GM19328 (cell line): ENCODE results near the gene CAMK2G.
"Not testable (repeated sequence)": the region's sequence is repeated elsewhere in the genome, so short reads cannot be mapped to it uniquely, and the experiment has no call there.

Source experiments
- ATAC-seq: cut with Tn5 transposase; IDR thresholded peaks from one replicate; pipeline ENCODE4 v1.9.1; 2021; ENCODE audit warnings: mild to moderate bottlenecking, moderate library complexity; ENCODE audit not compliant: unreplicated experiment

CAMK2G gene

GRCh38 chr10:73905256-73906020 is 31.1 kb upstream of the CAMK2G start:
- ATAC-seq: no peak

GRCh38 chr10:73902351-73902750 is 28.0 kb upstream of the CAMK2G start:
- ATAC-seq: no peak

DNA sequence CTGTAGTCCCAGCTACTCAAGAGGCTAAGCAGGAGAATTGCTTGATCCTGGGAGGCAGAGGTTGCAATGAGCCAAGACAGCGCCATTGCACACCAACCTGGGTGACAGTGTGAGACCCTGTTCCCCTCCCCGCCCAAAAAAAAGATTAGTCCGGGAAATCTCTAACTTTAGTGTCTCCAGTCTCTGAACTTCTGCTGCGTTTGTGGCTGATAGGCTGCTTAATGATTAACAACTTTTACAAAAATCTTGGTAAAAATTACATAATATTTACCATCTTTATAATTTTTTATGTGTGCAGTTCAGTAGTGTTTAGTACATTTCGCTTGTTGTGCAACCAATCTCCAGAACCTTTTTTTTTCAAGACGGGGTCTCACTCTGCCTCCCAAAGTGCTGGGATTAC is 26.9 kb upstream of the CAMK2G start:
- ATAC-seq: no peak

GRCh38 chr10:73900064-73900463 is 25.7 kb upstream of the CAMK2G start:
- ATAC-seq: no peak

DNA sequence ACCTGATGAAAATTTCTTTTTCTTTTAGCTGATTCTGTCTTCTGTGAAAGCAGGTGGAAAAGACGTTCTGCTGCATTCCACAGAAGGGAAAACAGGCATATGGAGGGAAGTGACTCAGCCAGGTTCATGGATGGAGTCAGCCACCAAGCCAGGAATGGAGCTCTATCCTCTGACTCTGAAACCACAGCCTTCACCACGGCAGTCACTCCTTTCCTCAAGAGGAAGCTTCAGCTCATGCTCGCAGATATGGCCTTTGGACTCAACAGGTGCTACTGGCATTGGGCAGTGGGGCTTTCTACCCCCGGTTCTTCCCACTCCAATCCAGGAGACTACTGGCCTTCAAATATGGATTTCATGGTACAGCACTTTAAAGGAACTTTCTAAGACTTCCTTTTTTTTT is 25.1 kb upstream of the CAMK2G start:
- no peak for ATAC-seq

DNA sequence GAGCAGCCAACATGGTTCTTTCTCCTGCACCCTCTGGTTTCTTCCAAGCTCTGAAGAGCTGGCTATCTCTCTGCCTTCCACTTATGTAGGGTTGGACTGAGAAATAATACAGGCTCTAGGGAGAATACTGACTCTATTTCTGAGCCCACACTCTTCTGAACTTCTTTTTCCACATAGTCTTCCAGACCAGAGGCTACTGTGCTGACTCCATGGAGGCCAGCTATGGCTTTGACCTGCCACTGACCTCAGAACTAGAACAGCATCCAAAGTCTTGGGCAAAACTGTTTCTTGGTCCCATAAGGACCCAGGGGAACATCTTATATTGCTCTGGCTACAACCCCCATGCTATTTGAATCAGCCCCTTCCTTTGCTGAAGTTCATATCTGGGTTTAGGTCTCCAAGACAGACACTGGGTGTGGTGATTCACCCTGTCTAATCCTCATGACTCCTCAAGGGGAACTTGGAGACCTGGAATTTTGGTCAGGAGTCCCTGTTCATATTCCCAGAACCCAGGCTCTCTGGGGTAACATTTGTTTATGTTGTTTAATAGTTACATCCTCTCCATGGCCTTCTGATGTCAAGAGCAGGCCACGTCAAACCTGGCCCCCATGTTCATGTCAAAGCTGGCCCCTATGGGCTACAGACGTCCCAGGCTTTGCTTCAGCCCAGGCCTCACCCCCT is 24.5 kb upstream of the CAMK2G start:
- no peak for ATAC-seq

DNA sequence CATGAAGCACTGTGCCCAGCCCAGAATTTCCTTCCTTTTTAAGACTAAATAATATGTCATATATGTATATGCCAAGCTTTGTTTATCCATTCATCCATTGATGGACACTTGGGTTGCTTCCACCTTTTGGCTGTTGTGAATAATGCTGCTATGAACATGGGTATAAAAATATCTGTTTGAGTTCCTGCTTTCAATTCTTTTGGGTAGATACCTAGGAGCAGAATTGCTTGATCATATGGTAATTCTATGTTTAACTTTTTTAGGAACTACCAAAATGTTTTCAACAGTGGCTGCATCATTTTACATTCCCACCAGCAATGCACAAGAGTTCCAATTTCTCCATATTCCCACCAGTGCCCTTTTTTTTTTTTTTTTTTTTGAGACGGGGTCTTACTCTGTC is 23.3 kb upstream of the CAMK2G start:
- ATAC-seq: no peak

DNA sequence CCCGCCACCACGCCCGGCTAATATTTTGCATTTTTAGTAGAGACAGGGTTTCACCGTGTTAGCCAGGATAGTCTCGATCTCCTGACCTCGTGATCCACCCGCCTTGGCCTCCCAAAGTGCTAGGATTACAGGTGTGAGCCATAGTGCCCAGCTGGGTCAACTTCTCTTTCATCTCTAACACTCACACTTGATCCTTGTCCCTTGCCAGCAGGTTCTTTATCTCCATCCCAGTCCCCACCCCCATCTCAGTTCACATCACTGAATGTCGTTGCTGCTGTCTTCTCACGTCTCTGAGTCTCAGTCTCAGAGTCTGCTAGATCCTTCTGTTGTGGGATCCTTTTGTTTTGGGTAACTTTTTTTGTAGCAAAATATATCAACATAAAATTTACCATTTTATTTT is 21.0 kb upstream of the CAMK2G start:
- ATAC-seq: not testable (repeated sequence)

GRCh38 chr10:73894245-73894971 is 20.1 kb upstream of the CAMK2G start:
- no peak for ATAC-seq

- no peak for ATAC-seq
Measured at GRCh38 chr10:73893426-73893825, 19.1 kb upstream of the CAMK2G start.

- no peak for ATAC-seq
Measured at GRCh38 chr10:73892310-73893030, 18.1 kb upstream of the CAMK2G start.

GRCh38 chr10:73891540-73891939 is 17.2 kb upstream of the CAMK2G start:
- no peak for ATAC-seq

DNA sequence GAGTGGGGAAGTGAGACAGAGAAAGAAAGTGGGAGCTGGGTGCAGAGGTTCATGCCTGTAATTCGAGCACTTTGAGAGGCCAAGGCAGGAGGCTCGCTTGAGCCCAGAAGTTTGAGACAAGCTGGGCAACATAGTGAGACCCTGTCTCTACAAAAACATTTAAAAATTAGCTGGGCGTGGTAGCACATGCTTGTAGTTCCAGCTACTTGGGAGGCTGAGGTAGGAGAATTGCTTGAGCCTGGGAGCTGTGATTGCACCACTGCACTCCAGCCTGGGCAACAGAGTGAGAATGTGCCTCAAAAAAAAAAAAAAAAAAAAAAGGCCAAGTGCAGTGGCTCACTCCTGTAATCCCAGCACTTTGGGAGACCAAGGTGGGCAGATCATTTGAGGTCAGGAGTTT is 16.5 kb upstream of the CAMK2G start:
- not testable (repeated sequence) for ATAC-seq

DNA sequence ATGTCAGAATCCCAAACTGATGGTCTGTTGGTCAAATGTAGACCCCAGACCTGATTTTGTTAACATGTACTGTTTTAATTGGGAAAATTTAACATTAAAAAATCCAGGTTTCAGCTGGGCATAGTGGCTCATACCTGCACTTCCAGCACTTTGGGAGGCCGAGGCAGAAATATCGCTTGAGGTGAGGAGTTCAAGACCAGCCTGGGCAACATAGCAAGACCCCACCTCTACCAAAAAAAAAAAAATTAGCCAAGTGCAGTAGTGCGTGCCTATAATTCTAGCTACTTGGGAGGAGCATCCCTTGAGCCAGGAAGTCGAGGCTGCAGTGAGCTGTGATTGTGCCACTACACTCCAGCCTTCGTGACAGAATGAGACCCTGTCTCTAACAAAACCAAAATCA is 15.9 kb upstream of the CAMK2G start:
- ATAC-seq: no peak

DNA sequence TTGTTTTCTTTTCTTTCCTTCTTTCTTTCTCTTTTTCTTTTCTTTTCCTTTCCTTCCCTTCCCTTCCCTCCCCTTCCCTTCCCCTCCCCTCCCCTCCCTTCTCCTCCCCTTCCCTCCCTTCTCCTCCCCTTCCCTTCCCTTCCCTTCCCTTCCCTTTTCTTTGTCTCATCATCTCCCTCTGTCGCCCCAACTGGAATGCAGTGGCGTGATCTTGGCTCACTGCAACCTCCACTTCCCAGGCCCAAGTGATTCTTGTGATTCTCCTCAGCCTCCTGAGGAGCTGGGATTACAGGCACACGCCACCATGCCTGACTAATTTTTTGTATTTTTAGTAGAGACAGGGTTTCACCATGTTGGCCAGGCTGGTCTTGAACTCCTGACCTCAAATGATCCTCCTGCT is 15.1 kb upstream of the CAMK2G start:
- not testable (repeated sequence) for ATAC-seq

DNA sequence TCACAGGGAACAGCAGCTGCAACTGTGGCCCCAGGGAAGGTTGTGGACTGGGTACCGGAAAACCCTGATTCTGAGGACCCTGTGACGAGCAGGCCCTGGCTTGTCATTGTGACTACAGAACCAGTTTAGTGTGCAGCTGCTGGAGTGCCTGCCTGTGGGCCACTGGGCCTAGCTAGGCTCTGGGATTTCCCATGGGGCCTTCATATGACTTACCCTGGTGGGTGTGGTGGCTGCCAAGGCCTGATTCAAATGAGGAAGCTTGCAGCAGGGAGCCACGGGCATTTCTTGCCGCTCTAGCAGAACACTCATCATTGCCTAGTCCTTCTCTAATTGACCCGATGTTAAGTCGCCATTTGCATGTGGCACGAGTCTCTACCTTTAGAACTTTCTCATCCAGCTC is 14.7 kb upstream of the CAMK2G start:
- no peak for ATAC-seq

DNA sequence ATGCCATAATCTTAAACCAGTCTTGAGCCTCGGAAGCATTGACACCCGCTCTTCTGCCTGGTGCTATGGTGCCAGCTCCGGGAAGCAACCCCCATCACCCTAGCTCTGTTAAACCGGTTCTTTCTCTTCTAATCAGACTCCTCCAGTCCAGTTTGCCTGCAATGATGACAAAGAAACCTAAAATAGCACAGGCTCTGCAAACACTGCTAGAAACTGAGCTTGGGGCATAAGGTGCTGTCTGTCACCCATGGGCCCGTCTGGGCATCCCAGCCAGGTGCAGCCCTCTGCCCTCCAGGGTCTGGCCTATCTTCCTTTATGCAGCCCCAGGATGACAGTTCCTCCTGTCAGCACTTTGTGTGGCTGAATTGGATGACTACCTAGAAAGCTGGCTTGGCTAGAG is 14.2 kb upstream of the CAMK2G start:
- no peak for ATAC-seq

DNA sequence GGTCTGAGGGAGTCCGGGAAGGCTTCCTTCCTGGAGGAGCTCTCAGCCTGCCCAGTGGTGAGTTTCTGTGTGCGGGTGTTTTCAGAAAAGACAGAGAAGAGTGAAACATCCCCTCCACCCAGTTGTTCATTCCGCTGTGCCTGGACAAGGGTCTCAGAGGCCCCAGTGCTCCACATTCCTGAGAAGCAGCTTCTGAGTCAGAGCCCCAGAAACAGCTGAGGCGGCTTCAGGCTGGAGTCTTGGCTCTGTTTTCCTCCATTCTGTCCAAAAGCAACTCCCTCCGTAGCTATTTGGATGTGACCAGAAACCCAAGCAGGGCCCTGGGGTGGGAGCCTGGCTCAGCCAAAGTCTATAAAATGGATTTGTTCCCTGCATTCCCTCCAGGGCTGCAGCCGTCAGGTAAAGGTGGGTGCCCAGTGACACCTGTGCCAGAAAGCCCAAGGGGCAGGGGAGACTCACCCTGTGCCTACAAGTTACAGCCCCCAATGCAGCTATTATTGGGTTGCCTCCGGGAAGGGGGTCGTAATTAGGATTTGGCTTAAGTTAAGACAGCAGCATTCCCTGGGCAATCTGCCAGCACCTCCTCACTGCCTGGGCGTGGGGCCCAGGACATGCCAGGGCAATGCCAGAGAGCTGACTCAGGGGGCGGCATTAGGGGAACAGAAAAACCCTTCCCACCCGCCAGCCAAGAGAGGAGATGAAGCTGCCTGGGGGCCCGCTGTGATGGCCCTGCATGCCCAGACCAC is 13.1 kb upstream of the CAMK2G start:
- ATAC-seq: no peak

DNA sequence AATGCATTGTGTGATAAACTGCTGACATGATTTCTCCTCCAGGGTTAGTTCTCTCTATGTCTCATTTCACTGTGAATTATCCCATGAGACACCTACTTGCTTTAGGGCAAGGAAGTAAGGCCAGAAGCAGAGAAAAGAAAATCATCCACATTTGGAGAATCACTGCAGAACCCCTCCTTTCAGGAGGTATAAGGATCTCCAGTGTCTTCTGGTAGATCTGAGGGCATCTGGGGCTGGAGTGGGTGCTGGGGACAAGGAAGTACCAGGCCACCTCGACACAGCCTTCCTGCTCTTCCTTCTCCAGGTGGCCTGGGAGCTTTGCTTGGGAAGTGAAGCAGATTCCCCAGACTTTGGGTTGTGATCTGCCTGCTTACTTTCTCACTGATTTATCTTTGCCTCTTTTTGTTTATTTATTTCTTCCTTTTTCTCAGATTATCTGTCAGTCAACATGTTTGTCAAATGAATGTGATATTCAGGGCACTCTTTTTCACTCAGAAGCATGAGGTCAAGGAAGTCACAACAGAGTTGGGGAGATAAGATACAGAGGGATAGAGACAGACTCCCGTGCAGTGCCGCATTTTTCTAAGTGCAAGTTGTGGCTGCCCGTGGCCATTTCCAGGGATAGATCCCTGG is 12.4 kb upstream of the CAMK2G start:
- no peak for ATAC-seq

- no peak for ATAC-seq
Measured at GRCh38 chr10:73886085-73886529, 11.8 kb upstream of the CAMK2G start.
